G401.6 (cell line): Measurements from ENCODE around the gene CDKN2AIP.

Experiments used
- FAIRE-seq: peaks from 2 replicates; lab custom pipeline; 2012; peaks lifted over from hg19 to GRCh38; lab: Jason Lieb, UNC

CDKN2AIP gene

DNA sequence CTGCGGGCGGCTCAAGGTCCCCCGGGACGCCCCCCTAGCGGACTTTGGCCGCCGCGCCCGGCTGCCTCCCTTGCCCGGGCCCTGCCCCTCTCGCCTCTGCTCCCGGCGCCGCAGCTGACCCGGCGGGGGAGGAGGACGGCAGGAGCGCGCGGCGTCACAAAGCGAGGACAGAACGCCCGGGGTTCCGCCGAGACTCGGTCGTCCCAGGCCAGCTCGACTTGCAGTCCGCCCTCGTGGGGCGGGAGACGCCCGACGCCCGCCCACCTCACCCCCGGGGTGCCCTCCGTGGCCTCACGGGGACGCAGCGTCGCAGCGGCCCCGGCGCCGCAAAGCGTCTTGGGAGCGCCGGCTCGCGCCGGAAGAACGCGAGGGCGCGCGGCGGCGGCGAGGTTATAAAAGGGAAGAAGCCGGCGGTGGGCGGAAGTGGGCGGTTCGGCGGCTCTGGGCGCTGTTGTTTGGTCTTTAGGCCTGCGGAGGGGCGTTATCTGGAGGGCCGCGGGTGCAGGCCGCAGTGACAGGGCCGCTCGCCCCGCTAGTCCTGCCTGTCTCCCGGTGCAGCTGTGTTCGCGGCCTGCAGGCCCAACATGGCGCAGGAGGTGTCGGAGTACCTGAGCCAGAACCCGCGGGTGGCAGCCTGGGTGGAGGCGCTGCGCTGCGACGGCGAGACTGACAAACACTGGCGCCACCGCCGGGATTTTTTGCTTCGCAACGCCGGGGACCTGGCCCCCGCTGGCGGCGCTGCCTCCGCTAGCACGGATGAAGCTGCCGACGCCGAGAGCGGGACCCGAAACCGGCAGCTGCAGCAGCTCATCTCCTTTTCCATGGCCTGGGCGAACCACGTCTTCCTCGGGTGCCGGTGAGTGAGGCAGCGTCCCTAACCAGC is at the start of gene CDKN2AIP:
TSS of gene CDKN2AIP (plus strand) at position 423 of the 883 bp plus-strand sequence. CDS start at position 585, 162 bp downstream.
- FAIRE-seq: no peak

DNA sequence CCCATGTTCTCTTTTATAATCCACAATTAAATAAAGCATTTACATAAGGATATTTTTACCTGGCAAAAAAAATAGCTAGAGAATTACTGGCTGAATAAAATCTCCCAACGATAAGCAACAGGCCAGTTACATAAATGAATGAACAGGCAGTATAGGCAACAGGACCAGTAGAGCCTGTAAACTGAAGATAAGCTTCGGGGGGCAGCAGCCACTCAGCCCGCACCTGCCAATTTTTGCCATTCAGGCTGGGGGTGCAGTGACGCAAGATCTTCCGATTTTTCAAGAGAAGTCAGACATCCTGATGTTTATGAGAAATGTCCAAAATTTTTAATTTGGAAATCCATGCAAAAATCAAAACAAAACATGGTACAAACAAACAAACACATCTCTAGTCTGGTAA is 49.0 kb upstream of the CDKN2AIP start:
- no peak for FAIRE-seq

DNA sequence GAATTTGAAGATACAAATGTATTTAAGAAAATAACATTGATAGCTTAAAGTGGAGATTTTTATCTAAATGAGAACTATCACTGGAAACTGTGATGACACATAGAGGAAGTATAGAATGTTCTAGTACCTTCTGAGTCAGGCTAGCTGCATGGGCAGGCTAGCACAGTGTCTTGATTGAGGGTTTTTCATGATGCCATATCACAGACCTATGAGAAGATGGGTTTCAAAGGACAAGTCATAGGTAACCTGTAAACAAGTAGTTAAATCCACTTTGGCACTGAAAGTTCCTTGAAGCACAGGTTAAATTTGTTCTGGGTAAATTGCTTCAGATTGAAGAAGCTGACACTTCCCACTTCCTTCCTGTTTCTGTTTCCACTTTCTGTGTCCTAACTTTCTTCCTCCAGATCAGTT is 48.2 kb upstream of the CDKN2AIP start:
- no peak for FAIRE-seq

- no peak for FAIRE-seq
These were observed 46.6 kb upstream of the CDKN2AIP start for GRCh38 chr4:183397741-183398297.

DNA sequence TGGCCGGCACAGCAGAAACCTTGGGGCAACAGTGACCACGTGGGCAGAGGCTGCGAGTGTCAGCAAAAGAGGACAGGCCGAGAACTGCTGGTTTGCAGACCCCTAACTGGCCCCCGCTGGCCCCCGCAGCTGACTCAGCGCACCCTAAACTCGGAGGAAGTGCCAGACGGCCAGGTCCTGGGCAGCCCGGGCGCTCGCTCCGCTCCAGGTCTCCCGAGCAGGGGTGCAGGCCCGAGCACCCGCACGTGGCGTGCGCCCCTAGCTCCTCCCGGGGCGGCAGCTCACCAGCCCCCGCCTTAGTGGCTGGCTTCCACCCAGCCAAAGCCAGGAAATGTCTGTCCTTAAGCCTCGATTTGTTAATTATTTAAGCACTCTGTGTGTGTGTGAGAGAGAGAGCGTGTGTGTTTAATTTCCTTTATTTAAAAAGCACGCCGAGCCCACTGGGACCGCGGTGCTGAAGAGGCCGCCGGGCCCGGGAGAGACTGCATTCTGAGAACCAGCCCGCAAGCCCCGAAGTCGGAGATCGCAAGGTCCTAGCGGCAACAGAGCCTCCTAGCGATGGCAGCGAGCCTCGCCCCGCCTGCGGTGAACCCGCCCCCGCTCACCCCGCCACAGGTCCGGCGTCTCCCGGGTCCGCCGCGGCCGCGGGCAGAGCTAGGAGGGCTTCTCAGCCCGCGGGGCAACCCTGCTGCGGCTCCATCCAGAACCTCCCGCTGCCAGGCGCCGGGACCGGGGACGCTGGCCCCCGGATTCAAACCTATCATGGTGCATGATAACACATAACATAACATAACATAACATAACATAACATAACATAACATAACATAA is 45.9 kb upstream of the CDKN2AIP start:
- no peak for FAIRE-seq

DNA sequence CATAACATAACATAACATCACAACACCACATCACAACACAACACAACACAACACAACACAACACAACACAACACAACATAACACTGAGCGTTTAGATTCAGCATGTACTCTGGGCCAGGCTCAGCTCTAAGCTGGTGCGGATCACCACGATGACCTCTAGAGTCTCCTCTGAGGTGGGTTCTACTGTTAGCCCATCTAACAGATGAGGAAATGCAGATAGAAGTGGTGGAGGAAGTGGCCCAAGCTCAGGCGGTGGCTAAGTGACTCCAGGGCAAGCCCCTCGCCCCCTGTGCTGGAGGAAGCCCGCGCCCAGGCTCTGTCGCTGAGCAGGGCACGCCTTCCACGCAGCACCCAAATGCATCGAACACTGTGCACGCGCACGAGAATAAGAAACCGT is 45.3 kb upstream of the CDKN2AIP start:
- FAIRE-seq: no peak

GRCh38 chr4:183399616-183400015 is 44.8 kb upstream of the CDKN2AIP start:
- FAIRE-seq: no peak

GRCh38 chr4:183400035-183400434 is 44.4 kb upstream of the CDKN2AIP start:
- no peak for FAIRE-seq

DNA sequence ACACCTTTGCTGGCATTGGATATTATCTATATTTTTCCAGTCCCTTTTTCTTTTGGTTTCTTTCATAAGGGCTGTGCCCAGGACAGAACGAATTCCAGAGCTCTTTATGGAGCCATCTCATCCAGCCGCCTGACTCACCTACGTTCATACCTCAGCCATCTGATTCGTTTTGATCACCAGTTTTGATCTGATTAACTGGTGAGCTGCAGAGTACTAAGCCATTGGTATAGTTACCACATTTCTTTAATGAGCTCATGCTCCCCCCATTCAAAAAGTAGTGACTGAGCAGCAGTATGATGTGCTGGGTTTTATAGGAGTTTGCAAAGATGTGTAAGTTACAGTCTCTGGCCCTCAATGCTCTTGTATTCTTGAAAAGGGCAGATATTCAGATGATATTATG is 43.0 kb upstream of the CDKN2AIP start:
- FAIRE-seq: no peak

DNA sequence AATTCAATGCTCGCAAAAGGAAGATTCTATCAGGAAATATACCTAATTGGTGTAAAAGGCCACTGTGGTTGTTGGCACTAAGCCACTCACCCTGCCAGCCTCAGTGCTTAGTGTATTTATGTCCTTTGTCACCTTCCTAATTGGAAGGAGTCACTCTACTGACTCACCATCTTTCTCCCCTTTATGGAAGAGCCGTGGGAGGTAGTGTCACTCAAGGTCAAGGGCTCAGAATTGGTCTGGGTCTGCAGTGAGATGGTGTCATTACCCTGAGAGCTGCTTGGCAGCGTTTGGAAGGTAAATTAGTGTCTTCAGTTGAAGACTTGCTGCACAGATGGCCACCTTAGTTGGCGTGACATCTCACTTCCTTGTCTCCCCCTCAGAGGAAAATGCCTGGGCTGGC is 41.7 kb upstream of the CDKN2AIP start:
- no peak for FAIRE-seq

DNA sequence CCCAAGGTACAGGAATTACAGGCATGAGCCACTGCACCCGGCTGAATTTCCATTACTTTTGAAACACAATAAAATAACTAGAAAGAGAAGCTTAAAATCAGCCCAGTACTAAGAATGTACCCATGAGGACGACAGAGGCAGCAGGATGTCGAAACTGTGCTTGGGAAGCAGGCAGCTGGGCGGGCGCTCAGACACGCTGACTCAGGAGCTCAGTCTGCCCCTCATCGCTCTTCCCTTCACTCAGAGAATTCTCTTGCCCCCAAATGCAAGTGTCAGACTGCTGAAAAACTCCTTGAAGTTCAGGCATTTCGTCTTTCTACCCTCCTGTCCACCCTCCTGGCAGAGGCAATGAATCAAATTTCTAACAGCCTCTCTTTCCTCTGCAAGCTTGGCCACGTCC is 41.0 kb upstream of the CDKN2AIP start:
- FAIRE-seq: no peak

- FAIRE-seq: no peak
These were observed 40.5 kb upstream of the CDKN2AIP start for GRCh38 chr4:183403961-183404360.

GRCh38 chr4:183405303-183405702 is 39.1 kb upstream of the CDKN2AIP start:
- FAIRE-seq: no peak

DNA sequence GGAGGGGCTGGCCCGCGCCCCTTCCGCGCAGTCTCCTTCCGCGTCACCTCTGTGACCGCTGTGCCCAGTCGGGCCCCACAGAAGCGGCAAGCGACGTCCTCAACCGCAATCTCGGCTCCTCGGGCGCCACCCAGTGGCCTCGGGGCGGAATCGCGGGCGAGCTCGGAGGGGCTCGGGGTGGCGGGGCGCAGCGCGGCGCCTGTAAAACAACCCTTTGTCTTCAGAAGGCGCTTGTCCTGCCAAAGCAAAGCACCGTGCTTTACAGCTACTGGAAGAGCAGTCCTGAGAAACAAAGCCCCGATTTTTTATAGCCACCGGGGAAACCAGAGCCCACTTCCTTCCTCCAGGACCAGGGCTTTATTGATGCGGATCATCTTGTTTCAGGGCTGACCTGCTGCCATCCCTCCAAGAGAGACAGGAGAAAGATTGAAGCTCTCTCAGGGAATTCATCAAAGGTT is 37.3 kb upstream of the CDKN2AIP start:
- FAIRE-seq: peak; percentile 51

DNA sequence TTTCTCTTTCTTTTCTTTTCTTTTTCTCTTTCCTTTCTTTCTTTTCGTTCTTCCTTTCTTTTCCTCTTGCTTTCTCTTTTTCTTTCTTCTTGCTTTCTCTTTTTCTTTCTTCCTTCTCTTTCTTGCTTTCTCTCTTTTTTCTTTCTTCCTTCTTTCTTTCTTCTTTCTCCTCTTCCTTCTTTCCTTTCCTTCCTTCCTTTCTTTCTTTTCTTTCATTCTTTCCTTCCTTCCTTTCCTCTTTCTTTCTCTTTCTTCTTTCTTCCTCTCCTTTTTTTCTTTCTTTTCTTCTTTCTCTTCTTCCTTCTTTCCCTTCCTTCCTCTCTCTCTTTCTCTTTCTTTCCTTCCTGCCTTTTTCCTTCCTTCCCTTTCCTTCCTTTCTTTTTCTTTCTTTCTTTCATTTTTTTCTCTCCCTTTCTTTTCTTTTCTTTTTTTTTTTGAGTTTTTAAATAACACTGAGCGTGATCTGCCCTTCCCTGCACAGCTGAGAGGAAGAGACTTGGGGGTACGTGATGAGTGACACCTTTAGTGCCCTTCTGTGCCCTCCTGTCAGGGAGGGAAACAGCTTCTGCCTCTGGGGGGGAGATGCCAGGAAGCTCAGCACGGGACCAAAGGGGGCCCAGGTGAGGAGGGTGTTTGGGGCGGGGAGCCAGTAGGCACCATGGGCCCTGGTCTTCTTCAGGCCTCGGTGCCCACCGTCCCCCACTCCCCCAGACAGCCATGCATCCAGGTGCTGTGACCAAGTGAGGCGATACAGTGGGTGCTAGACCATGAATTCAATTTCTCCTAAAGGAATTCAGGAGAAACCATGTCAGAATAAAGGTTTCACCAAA is 36.6 kb upstream of the CDKN2AIP start:
- FAIRE-seq: no peak

GRCh38 chr4:183408796-183409195 is 35.6 kb upstream of the CDKN2AIP start:
- FAIRE-seq: no peak

DNA sequence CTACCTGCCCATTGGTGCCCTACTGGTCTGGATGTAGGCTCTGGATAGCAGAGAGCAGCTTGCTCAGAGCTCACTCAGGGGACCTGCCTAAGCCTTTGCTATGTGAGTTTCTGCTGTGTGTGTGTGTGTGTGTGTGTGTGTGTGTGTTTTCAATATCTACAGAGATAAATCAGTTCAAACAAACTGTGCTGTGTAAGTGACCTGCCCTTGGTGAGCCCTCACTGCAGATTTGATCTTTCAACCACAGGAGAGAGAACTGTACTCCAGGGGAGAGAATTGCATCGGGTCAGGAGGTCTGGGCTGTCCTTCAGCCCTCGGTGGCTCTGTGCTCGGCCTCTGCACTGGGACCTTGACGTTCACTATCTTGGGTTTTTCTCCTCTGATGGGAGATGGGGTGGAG is 35.0 kb upstream of the CDKN2AIP start:
- no peak for FAIRE-seq

DNA sequence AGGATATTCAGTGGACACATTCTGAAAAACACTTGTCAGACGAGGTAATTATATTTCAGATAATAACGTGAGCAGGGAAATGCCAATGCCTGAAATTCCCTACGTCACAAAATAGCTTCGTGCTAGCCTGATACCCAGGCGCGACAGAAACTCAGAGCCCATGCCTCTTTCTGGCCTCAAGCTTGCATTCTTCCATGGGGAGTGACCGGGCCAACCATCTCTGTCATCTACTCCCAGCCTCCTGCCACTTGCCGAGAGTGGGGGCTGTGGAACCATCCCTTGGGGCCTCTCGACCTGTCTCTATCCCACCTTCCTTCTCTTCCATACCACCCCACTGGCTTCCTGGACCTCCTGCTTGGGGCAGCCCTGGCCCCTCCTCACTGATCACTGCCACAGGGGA is 34.5 kb upstream of the CDKN2AIP start:
- FAIRE-seq: no peak

DNA sequence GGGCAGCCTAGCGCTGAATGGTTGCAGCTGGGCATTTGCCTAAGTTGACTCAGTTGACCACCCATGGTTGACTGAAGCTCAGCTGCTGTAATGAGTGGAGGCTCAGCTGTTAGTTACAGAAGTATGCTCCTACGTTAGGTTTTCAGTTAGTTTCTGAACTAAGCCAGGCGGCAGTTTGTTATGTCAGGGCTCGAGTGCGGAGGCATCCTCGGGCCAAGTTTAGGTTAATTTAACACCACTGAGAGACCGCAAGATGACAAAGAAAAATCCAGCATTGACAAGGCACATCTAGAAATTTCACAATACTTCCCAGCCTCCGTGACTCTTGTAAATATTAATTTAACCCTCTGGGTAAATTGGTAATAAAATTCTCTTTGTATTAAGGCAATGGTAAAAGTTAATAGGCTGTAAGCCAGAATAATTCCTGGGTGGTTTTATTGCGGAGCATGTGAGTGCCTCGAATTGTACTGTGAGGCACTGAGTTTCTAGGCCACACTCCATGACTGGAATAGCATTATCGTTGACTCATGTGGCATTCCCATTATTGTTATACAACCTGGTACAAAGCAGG is 33.1 kb upstream of the CDKN2AIP start:
- no peak for FAIRE-seq

DNA sequence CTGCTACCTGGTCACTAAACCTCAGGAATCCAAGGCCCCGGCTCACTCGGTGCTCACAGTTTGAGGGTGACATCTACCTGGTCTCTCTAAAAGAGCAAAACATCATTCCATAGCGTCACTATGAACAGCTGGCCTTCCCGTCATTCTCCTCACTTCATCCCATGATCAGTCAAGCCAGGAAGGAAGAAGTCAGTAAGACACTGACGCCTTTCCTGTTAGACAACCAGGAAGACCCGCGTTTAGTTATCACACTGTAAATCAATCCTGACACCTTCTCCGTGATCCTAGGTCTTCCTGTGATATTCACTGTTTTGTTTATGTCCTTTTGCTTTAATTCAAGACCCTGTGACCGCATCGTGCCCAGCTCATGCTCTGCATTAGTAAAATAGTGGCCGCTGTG is 31.6 kb upstream of the CDKN2AIP start:
- FAIRE-seq: no peak
